HFFc6 (cell line): Measurements from ENCODE around the gene GRB2. TPM values are rescaled to one million over a fixed set of nuclear protein-coding genes. Genes with fewer than 3 reads are reported as not detected.
"Not testable (repeated sequence)": the region's sequence is repeated elsewhere in the genome, so short reads cannot be mapped to it uniquely, and the experiment has no call there.

ENCODE experiments used
- DNase-seq: peaks from one replicate; pipeline ENCODE4 v3.0.0-alpha.2; 2018
- H3K27ac Mint-ChIP-seq: 2 replicates; pipeline ENCODE4 v1.8.0; 2020; ENCODE audit warnings: mild to moderate bottlenecking, mixed read lengths
- H3K27me3 Mint-ChIP-seq: 2 replicates; pipeline ENCODE4 v1.8.0; 2021; ENCODE audit warnings: mild to moderate bottlenecking, moderate library complexity, mixed read lengths; ENCODE audit not compliant: insufficient read depth
- H3K36me3 Mint-ChIP-seq: 2 replicates; pipeline ENCODE4 v1.8.0; 2021; ENCODE audit warnings: low read depth, mixed read lengths
- H3K4me1 Mint-ChIP-seq: 2 replicates; pipeline ENCODE4 v1.8.0; 2020; ENCODE audit warnings: low read depth, mixed read lengths
- H3K4me3 Mint-ChIP-seq: 2 replicates; pipeline ENCODE4 v1.8.0; 2020; ENCODE audit warnings: mild to moderate bottlenecking, moderate library complexity, mixed read lengths
- H3K9me3 Mint-ChIP-seq: 2 replicates; pipeline ENCODE4 v1.8.0; 2020; ENCODE audit warnings: mild to moderate bottlenecking, mixed read lengths
- total RNA-seq, 6 experiments: library from RNA; stranded (reverse); fragmentation: NEBNext Ultra II Directional; extraction: Animal tissue kit (Norgen Biotek cat#: 25700); gene quantifications; 2 replicates in 1 of 6; 3 replicates in 5 of 6; pipeline ENCODE4 v1.2.3, GENCODE V29; 2021
- TF ChIP-seq, protein P1 (sequence below): fragments of 200-600 bp; sonication (generic); IDR thresholded peaks from 2 replicates; pipeline ENCODE4 v1.5.0; 2021; ENCODE audit warnings: antibody characterized with exemption, mild to moderate bottlenecking

Gene GRB2
- total RNA-seq, 6 experiments from 2014 or later = 104 to 138 (median 116) TPM

GRCh38 chr17:75445296-75445695, 39.8 kb upstream of the GRB2 start:
- H3K27ac Mint-ChIP-seq = no peak overlapping the region
- H3K36me3 Mint-ChIP-seq = no peaks in the 10 kb centered on the region
- peaks cover 25% of the 10 kb centered on the region for H3K4me1 Mint-ChIP-seq
- no peaks in the 10 kb centered on the region for H3K9me3 Mint-ChIP-seq
- no peaks in the 10 kb centered on the region for H3K27me3 Mint-ChIP-seq
- TF ChIP-seq, protein P1, sequence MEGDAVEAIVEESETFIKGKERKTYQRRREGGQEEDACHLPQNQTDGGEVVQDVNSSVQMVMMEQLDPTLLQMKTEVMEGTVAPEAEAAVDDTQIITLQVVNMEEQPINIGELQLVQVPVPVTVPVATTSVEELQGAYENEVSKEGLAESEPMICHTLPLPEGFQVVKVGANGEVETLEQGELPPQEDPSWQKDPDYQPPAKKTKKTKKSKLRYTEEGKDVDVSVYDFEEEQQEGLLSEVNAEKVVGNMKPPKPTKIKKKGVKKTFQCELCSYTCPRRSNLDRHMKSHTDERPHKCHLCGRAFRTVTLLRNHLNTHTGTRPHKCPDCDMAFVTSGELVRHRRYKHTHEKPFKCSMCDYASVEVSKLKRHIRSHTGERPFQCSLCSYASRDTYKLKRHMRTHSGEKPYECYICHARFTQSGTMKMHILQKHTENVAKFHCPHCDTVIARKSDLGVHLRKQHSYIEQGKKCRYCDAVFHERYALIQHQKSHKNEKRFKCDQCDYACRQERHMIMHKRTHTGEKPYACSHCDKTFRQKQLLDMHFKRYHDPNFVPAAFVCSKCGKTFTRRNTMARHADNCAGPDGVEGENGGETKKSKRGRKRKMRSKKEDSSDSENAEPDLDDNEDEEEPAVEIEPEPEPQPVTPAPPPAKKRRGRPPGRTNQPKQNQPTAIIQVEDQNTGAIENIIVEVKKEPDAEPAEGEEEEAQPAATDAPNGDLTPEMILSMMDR = no peak
- no peak for DNase-seq
- no peak overlapping the region for H3K4me3 Mint-ChIP-seq

DNA sequence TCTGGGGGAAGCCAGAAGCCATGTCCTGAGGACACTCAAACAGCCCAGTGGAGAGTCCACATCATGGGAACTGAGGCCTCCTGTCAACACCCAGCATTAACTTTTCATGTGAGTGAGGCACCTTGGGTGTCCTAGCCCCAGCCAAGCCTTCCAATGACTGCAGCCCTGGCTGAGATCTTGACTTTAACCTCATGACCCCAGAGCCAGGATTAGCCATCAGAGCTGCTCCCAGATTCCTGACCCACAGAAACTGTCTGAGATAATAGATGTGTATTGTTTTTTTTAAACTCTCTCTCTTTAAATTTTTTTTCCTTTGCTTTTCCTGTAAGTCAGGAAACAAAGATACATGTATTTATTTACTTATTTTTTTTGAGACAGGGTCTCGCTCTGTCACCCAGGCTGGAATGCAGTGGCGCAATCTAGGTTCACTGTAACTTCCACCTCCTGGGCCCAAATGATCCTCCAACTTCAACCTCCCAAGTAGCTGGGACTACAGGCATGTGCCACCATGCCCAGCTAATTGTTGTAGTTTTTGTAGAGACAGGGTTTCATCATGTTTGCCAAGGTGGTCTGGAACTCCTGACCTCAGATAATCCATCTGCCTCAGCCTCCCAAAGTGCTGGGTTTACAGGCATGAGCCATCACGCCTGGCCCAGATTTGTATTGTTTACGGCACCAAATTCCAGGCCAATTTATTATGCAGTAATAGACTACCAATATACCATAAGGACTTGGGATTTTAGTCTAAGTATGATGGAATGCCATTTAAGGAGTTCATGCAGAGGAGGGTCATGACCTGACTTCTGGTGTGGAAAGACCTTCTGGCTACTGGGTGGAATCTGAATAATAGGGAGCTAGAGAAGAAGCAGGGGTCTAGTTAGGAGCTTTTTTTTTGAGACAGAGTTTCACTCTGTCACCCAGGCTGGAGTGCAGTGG, 37.0 kb upstream of the GRB2 start:
- no peaks in the 10 kb centered on the region for H3K9me3 Mint-ChIP-seq
- DNase-seq = no peak
- H3K4me3 Mint-ChIP-seq = no peak overlapping the region
- H3K27ac Mint-ChIP-seq = no peak overlapping the region
- H3K27me3 Mint-ChIP-seq = no peaks in the 10 kb centered on the region
- TF ChIP-seq, protein P1 = no peak
- no peaks in the 10 kb centered on the region for H3K36me3 Mint-ChIP-seq
- H3K4me1 Mint-ChIP-seq = peaks cover 21% of the 10 kb centered on the region

DNA sequence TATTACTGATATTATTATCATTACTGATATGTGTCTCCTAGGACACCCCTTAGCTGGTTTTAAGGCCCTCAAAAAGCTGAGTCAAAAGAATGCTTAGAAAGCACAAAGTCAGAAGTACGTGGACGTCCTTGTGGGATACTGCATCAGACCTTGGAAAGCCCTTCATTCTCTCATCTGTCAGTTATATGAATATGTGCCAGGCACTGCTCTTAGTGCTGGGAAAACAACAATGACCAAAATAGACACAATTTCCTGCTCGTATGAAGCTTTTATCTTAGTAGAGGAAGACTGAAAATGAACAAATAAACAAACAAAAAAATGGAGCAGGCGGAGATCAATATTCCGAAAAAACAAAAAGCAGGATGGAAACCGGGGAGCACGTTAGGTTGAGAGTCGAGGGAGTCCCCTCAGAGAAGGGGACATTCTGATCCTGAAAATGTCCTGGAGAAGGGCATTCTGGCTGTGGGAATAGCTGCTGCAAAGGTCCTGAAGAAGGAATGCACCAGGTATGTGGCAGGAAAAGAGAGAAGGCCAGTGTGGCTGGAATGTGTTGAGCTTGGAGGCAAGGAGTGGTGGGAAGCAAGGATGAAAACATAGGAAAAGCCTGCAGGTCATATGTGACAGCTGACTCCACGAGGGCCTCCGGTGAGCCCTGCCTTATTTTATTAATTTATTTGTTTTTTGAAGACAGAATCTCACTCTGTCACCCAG, 35.4 kb upstream of the GRB2 start:
- peaks cover 21% of the 10 kb centered on the region for H3K4me1 Mint-ChIP-seq
- H3K4me3 Mint-ChIP-seq = no peak overlapping the region
- H3K9me3 Mint-ChIP-seq = no peaks in the 10 kb centered on the region
- no peaks in the 10 kb centered on the region for H3K27me3 Mint-ChIP-seq
- H3K27ac Mint-ChIP-seq = no peak overlapping the region
- no peak for DNase-seq
- TF ChIP-seq, protein P1 = no peak
- H3K36me3 Mint-ChIP-seq = no peaks in the 10 kb centered on the region

DNA sequence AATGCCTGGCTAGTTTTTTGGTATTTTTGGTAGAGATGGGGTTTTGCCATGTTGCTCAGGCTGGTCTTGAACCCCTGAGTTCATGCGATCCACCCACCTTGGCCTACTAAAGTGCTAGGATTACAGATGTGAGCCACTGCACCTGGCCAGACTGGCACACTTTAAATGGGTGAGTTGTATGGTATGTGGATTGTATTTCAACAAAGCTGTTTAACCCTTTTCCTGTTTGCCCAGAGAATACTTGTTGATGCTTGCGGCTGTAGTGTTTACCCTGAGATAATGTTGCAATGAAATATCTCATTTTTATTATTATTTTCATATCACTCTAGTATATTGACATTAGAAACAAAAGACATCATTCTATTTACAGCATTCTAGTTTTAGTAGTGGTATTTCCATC, 33.8 kb upstream of the GRB2 start:
- Mint-ChIP-seq H3K4me3 (no peak overlapping the region), H3K4me1 (peaks cover 18% of the 10 kb centered on the region), H3K36me3 (no peaks in the 10 kb centered on the region), H3K27me3 (peaks cover 5% of the 10 kb centered on the region; the same call in 1 of the 2 replicates), H3K9me3 (no peaks in the 10 kb centered on the region), H3K27ac (no peak overlapping the region)
- no peak for DNase-seq
- TF ChIP-seq, protein P1 = no peak

DNA sequence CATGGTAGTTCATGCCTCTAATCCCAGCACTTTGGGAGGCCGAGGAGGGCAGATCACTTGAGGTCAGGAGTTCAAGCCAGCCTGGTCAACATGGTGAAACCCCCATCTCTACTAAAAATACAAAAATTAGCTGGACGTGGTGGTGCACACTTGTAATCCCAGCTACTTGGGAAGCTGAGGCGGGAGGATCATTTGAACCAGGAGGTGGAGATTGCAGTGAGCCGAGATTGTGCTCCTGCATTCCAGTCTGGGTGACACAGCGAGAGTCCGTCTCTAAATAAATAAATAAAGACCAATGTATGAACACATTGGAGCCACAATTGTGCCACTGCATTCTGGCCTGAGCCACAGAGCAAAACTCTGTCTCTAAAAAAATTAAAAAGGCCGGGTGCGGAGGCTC, 31.9 kb upstream of the GRB2 start:
- not testable (repeated sequence) for H3K9me3 Mint-ChIP-seq, H3K4me1 Mint-ChIP-seq, H3K27ac Mint-ChIP-seq, H3K4me3 Mint-ChIP-seq, H3K36me3 Mint-ChIP-seq, DNase-seq
- peaks cover 13% of the 10 kb centered on the region for H3K27me3 Mint-ChIP-seq

GRCh38 chr17:75434433-75434832, 29.0 kb upstream of the GRB2 start:
- not testable (repeated sequence) for DNase-seq, H3K4me3 Mint-ChIP-seq, H3K27ac Mint-ChIP-seq, H3K9me3 Mint-ChIP-seq, H3K36me3 Mint-ChIP-seq
- Mint-ChIP-seq H3K4me1 (peaks cover 16% of the 10 kb centered on the region), H3K27me3 (peaks cover 15% of the 10 kb centered on the region)
